Endothelial cell of umbilical vein (primary cell): ENCODE results near the gene TAF3. TPM values are rescaled to one million over a fixed set of nuclear protein-coding genes. Genes with fewer than 3 reads are reported as not detected.

Experiments used
- BruUV-seq: library from RNA; stranded (reverse); fragments of 400-500 nt; replicated peaks from 2 replicates; lab custom pipeline; 2021; lab: Mats Ljungman, UMichigan
- CTCF ChIA-PET: fragments of 300-600, 350-600 bp; sonication (Branson Sonifier 250); formaldehyde crosslinking; loops from one replicate; lab custom pipeline; 2021; ENCODE audit warnings: antibody characterized with exemption, inconsistent platforms; lab: Charles Lee
- POLR2A ChIA-PET: fragments of 300-600, 350-600 bp; sonication (Branson Sonifier 250); formaldehyde crosslinking; loops from one replicate; lab custom pipeline; 2021; ENCODE audit warnings: antibody characterized with exemption, inconsistent platforms; lab: Charles Lee
- DNase-seq: peaks from one replicate; pipeline ENCODE4 v3.0.0-alpha.2; 2011; ENCODE audit warnings: low read depth, low spot score
- FAIRE-seq: peaks from 2 replicates; lab custom pipeline; 2011; peaks lifted over from hg19 to GRCh38; lab: Jason Lieb, UNC
- H2AFZ ChIP-seq: 2 replicates; pipeline ENCODE4 v1.6.0; 2012; ENCODE audit warnings: low read depth, low read length, control low read depth, inconsistent platforms
- H3K27ac ChIP-seq: 2 replicates; pipeline ENCODE4 v1.5.1; 2011; ENCODE audit warnings: low read depth, mild to moderate bottlenecking, control low read depth, low read length, moderate library complexity; ENCODE audit not compliant: insufficient read depth
- H3K27me3 ChIP-seq, 2 experiments: 2 replicates each; pipeline versions ENCODE4 v1.6.0 to v1.6.1; 2011; ENCODE audit warnings: low read length in 2 of 2, mixed read lengths in 1 of 2; ENCODE audit not compliant: control insufficient read depth in 2 of 2, insufficient read depth in 2 of 2
- H3K36me3 ChIP-seq, 2 experiments: 2 replicates in 1 of 2; 3 replicates in 1 of 2; pipeline ENCODE4 v1.5.1; 2011; ENCODE audit warnings: low read length in 2 of 2, mild to moderate bottlenecking in 1 of 2, moderate library complexity in 1 of 2; ENCODE audit not compliant: control insufficient read depth in 2 of 2, insufficient read depth in 2 of 2; ENCODE audit errors: extremely low read depth in 1 of 2
- H3K4me1 ChIP-seq: 3 replicates; pipeline ENCODE4 v1.5.1; 2011; ENCODE audit warnings: mild to moderate bottlenecking, low read length; ENCODE audit not compliant: control insufficient read depth, insufficient read depth; ENCODE audit errors: extremely low read depth
- H3K4me2 ChIP-seq: 2 replicates; pipeline ENCODE4 v1.6.1; 2011; ENCODE audit warnings: low read length, control low read depth, mixed read lengths; ENCODE audit not compliant: insufficient read depth
- H3K4me3 ChIP-seq, 3 experiments: fragments of 200-600 bp in 1 of 3; sonication (generic), shearing (Covaris generic) in 1 of 3; replicated peaks in 1 of 3; 2 replicates each; pipeline ENCODE4 v1.5.1; 2011 to 2016; ENCODE audit warnings: control low read depth in 3 of 3, low read length in 3 of 3, mild to moderate bottlenecking in 2 of 3, inconsistent platforms in 1 of 3, low read depth in 1 of 3, moderate library complexity in 1 of 3; ENCODE audit not compliant: insufficient read depth in 1 of 3
- H3K79me2 ChIP-seq: 2 replicates; pipeline ENCODE4 v1.6.0; 2012; ENCODE audit warnings: low read length, inconsistent platforms; ENCODE audit not compliant: control insufficient read depth, insufficient read depth
- H3K9ac ChIP-seq: replicated peaks from 2 replicates; pipeline ENCODE3; 2011; ENCODE audit warnings: low read length, control low read depth; ENCODE audit not compliant: insufficient read depth; ENCODE audit errors: extremely low read depth
- H3K9me1 ChIP-seq: replicated peaks from 3 replicates; pipeline ENCODE4 v1.6.0; 2011; ENCODE audit warnings: mild to moderate bottlenecking, low read length; ENCODE audit not compliant: control insufficient read depth, insufficient read depth; ENCODE audit errors: extremely low read depth
- H3K9me3 ChIP-seq: replicated peaks from 2 replicates; pipeline ENCODE4 v1.5.1; 2012; ENCODE audit warnings: low read length, inconsistent platforms; ENCODE audit not compliant: control insufficient read depth, insufficient read depth
- H4K20me1 ChIP-seq: replicated peaks from 2 replicates; pipeline ENCODE3; 2011; ENCODE audit warnings: mild to moderate bottlenecking, low read length; ENCODE audit not compliant: control insufficient read depth, insufficient read depth; ENCODE audit errors: extremely low read depth
- CTCF ChIP-seq, 2 donors: IDR thresholded peaks; 1 replicate in 1 of 2; 2 replicates in 1 of 2; pipeline ENCODE4 v1.5.1; 2011; ENCODE audit warnings: low read length in 2 of 2, mild to moderate bottlenecking in 2 of 2, moderate library complexity in 2 of 2, control low read depth in 1 of 2, inconsistent platforms in 1 of 2, low read depth in 1 of 2; ENCODE audit not compliant: insufficient read depth in 1 of 2; ENCODE audit errors: extremely low read depth in 1 of 2
- EZH2 ChIP-seq: IDR thresholded peaks from 2 replicates; pipeline ENCODE4 v1.6.1; 2012; ENCODE audit warnings: borderline replicate concordance, low read depth, mild to moderate bottlenecking, moderate library complexity, low read length, inconsistent platforms; ENCODE audit not compliant: severe bottlenecking
- FOS ChIP-seq: IDR thresholded peaks from 2 replicates; pipeline ENCODE4 v1.6.1; 2011; ENCODE audit warnings: mild to moderate bottlenecking, low read length, moderate library complexity, borderline replicate concordance; ENCODE audit not compliant: insufficient read depth
- GATA2 ChIP-seq: IDR thresholded peaks from 2 replicates; pipeline ENCODE4 v1.7.0; 2011; ENCODE audit warnings: low read depth, mild to moderate bottlenecking, moderate library complexity, mixed read lengths, low read length; ENCODE audit not compliant: insufficient read length, insufficient read depth
- JUN ChIP-seq: IDR thresholded peaks from 2 replicates; pipeline ENCODE4 v1.6.1; 2011; ENCODE audit warnings: borderline replicate concordance, low read depth; ENCODE audit not compliant: insufficient read length, insufficient read depth
- MAX ChIP-seq: IDR thresholded peaks from 2 replicates; pipeline ENCODE4 v1.6.1; 2011; ENCODE audit not compliant: insufficient read depth, insufficient read length
- MYC ChIP-seq: IDR thresholded peaks from one replicate; pipeline ENCODE4 v1.6.1; 2011; ENCODE audit warnings: mild to moderate bottlenecking, low read depth, low read length
- POLR2A ChIP-seq: IDR thresholded peaks from 2 replicates; pipeline ENCODE4 v1.6.1; 2012; ENCODE audit warnings: low read depth, mild to moderate bottlenecking, control low read depth, low read length
- POLR2AphosphoS5 ChIP-seq: IDR thresholded peaks from 2 replicates; pipeline ENCODE4 v1.6.1; 2012; ENCODE audit warnings: low read depth, mild to moderate bottlenecking, control low read depth, low read length, moderate library complexity; ENCODE audit not compliant: insufficient read depth
- dilution Hi-C: fragments of 300-500 bp; cut with MboI; formaldehyde crosslinking; loops from one replicate; pipeline ENCODE4 v1.15.0; 2019; ENCODE audit warnings: low sequenced_read_pairs; ENCODE audit not compliant: extremely low pct_ligation_motif_present
- intact Hi-C: fragments of 100-400 bp; cut with micrococcal nuclease; formaldehyde crosslinking; loops from one replicate; pipeline ENCODE4 v1.10.0; 2022
- polyA plus RNA-seq, 4 experiments: library from polyadenylated mRNA; depleted of rRNA in 3 of 4; stranded (reverse) in 3 of 4; unstranded in 1 of 4; fragments of >200 nt; gene quantifications; 2 replicates each; pipeline versions ENCODE4 v1.2.1 to v1.2.3, GENCODE V29; 2011 to 2012; ENCODE audit warnings: missing spikeins in 1 of 4
- total RNA-seq: library from RNA; stranded (reverse); gene quantifications from 2 replicates; pipeline ENCODE4 v1.2.3, GENCODE V29; 2021

The TAF3 gene
- total and polyA plus RNA-seq, 2 donors (not counting 3 experiments of a cell fraction or from before 2014, with no cell fraction given) = 2.4 to 10.5 TPM

- Histone ChIP-seq H3K4me3 (no peak overlapping the region), H3K36me3 (no peaks in the 10 kb centered on the region), H2AFZ (no peak overlapping the region), H3K79me2 (no peaks in the 10 kb centered on the region), H3K9me3 (no peaks in the 10 kb centered on the region), H3K4me2 (no peak overlapping the region), H3K9me1 (no peaks in the 10 kb centered on the region), H3K27me3 (peaks cover 0 to 6% of the 10 kb centered on the region in 2 experiments), H4K20me1 (no peaks in the 10 kb centered on the region), H3K9ac (no peak overlapping the region), H3K27ac (no peak overlapping the region), H3K4me1 (peaks cover 8% of the 10 kb centered on the region)
- ChIA-PET CTCF (no interaction called here), POLR2A (no interaction called here)
- FAIRE-seq = no peak
- dilution Hi-C loops (no loop called here), intact Hi-C loops (no loop called here)
- TF ChIP-seq GATA2 (no peak), FOS (no peak), MAX (no peak), JUN (no peak), CTCF (IDR thresholded peaks at IDR 0.05; ENCODE audit: extremely low read depth in 1 of 2, insufficient read depth in 1 of 2, low read depth in 1 of 2, low read length in 2 of 2) (no peak), POLR2AphosphoS5 (no peak), EZH2 (no peak), MYC (no peak), POLR2A (no peak)
- BruUV-seq = no TSS peak
- DNase-seq = no peak
Measured at GRCh38 chr10:8023321-8023720, 205.0 kb downstream of the TAF3 start.
